GM21515 (cell line): ENCODE results near the gene WDR11.
"Not testable (repeated sequence)": the region's sequence is repeated elsewhere in the genome, so short reads cannot be mapped to it uniquely, and the experiment has no call there.

ENCODE experiments used
- ATAC-seq: cut with Tn5 transposase; IDR thresholded peaks from one replicate; pipeline ENCODE4 v1.9.1; 2021; ENCODE audit not compliant: unreplicated experiment

WDR11 gene

GRCh38 chr10:120838941-120839340, 12.2 kb upstream of the WDR11 start:
- ATAC-seq = no peak

DNA sequence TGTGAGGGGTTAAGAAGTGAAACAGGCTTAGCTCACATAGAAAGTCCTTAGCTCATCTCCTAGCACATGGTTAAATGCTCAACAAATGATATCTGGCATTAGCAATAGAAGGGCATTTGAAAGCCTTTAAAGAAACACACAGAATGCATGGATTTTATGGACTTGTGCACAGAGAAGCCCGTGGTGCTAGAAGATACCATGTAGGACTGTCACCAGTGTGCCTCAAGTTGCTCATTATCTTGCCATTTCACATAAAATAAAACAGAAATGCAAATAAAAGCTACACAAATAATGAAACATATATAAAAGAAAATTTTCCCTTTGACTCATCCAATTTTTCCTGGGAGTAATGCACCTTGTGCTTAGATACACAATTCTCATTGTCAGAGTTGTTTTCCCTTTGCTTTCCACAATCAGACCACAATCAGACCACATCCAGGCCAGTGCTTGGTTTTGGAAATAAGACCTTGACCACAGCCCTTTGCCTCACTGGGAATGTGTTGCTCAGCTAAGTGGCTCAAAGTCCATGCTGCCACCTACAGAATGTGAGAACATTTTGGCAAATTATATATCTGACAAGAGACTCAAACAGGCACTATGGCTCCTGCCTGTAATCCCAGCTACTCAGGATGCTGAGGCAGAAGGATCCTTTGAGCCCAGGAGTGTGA, 9.5 kb upstream of the WDR11 start:
- ATAC-seq = no peak

- ATAC-seq = no peak
Observed at GRCh38 chr10:120854388-120854787, 3.2 kb downstream of the WDR11 start.

GRCh38 chr10:120861178-120861855, 10.2 kb downstream of the WDR11 start:
- ATAC-seq = no peak

DNA sequence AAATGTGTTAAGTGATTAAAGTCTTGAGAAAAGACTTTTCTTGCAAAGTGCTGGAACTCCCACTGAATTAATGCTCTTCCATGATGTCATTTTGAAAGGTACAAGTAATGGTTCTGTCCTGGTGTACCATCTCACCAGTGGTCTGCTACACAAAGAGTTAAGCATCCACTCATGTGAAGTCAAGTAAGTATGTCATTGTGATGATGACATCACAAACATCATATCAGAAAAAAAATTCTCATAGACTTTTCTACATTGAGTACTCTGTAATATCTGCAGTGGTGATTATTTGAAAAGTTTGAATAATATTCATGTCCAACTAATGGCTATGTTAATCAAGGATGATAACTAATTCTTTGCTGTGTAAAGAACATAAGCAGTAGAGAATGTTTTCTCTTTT, 22.6 kb downstream of the WDR11 start:
- no peak for ATAC-seq

GRCh38 chr10:120883071-120883470, 31.9 kb downstream of the WDR11 start:
- no peak for ATAC-seq

GRCh38 chr10:120887482-120887881, 36.3 kb downstream of the WDR11 start:
- no peak for ATAC-seq

DNA sequence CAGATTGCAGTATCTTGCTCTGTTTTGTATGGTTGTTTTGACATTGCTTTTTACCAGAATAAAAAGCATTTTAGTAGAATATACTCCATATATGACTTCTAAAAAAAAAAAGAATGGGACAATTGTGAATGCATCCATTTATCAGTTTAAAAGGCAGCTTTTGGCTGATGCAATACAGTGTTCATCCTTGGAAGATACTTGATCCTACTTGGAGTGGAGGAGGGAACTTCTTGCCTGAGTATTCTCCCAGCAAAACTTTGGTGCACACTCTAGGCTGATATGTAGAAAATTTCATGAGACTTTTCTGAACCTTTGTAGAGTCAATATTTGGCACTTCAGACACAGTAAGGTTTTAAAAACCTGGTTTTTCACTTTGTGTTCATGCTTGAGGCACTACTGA, 40.2 kb downstream of the WDR11 start:
- ATAC-seq = no peak

DNA sequence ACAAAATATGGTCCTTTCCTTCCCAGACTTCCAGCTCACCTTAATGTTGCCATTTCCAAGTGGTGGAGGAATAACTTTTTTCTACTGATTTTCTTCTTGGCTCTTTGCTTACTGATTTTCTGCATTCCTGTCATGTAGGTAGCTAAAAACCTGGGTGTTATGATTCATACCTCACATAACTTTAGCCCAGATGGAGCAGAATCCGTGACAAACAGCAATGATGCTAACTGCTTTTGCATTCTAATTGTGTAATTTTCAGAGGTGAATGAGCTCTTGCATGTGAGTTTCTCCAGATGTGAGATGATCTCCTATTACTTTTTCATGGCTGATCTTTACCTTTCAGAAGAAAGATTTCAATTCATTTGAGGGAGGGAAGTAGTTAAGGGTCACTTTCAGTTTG, 43.4 kb downstream of the WDR11 start:
- no peak for ATAC-seq

- ATAC-seq = no peak
Observed at GRCh38 chr10:120897343-120897742, 46.2 kb downstream of the WDR11 start.

DNA sequence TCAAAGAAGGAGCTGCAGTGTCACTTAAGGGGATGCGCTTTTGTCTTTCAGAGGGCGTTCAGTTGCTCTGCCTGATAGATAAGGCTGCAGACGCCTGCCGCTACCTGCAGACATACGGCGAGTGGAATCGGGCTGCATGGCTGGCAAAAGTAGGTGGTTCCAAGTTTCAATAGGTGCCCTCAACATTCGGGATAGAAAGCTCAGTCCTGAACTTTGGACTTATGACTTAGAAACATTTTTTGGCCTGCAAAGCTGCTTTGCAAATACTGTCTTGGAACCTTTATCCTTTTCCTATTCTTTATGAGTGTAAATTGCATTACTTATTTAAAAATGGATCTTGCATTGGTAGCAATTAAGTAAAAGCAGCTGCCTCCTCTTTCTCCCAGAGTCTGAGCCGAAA, 54.1 kb downstream of the WDR11 start:
- no peak for ATAC-seq

- ATAC-seq = no peak
Observed at GRCh38 chr10:120917521-120918250, 66.5 kb downstream of the WDR11 start.

DNA sequence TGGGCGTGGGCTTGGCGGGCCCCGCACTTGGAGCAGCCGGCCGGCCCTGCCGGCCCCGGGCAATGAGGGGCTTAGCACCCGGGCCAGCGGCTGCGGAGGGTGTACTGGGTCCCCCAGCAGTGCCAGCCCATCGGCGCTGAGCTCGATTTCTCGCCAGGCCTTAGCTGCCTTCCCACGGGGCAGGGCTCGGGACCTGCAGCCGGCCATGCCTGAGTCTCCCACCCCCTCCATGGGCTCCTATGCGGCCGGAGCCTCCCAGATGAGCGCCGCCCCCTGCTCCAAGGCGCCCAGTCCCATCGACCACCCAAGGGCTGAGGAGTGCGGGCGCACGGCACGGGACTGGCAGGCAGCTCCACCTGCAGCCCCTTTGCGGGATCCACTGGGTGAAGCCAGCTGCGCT, 72.7 kb downstream of the WDR11 start:
- ATAC-seq = not testable (repeated sequence)

DNA sequence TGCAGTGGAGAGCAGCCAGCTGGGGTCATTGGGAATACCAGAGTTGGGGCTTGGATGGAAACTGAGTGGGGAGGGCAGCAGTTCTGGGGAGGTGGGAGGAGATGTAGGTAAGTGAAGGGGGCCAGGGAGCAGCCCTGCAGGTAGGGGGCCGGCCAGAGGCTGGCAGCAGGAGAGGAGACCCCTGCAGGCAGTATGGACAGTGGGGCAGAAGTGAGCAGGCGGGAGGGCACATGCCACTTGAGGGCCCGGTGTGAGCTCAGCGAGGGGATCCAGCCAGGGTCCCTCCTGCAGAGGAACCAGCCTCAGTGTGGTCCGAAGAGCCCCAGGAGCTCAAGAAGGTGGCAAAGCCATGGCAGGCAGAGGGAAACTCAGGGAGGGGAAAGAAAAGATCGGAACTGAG, 75.4 kb downstream of the WDR11 start:
- no peak for ATAC-seq

GRCh38 chr10:120927352-120927751, 76.2 kb downstream of the WDR11 start:
- no peak for ATAC-seq

GRCh38 chr10:120929166-120929565, 78.0 kb downstream of the WDR11 start:
- ATAC-seq = no peak

GRCh38 chr10:120931423-120931822, 80.3 kb downstream of the WDR11 start:
- peak; percentile 61 for ATAC-seq

- ATAC-seq = no peak
Observed at GRCh38 chr10:120931999-120932398, 80.8 kb downstream of the WDR11 start.

GRCh38 chr10:120938822-120939221, 87.7 kb downstream of the WDR11 start:
- no peak for ATAC-seq

GRCh38 chr10:120940299-120940900, 89.2 kb downstream of the WDR11 start:
- ATAC-seq = no peak

GRCh38 chr10:120941501-120941900, 90.3 kb downstream of the WDR11 start:
- ATAC-seq = no peak
